Activated CD8-positive, alpha-beta memory T cell treated with anti-CD3 and anti-CD28 coated beads, Interleukin-2, amount 50 U/mL, for 24 hours (primary cell): ENCODE results near the gene CUL9.

ENCODE experiments used
- DNase-seq: peaks from one replicate; pipeline ENCODE4 v3.0.0-alpha.2; 2020; ENCODE audit errors: extremely low read depth

CUL9 gene

GRCh38 chr6:43200541-43200940, 18.5 kb downstream of the CUL9 start:
- DNase-seq, result no peak

- DNase-seq, result no peak
Measured at GRCh38 chr6:43202451-43202850, 20.5 kb downstream of the CUL9 start.

- no peak for DNase-seq
Measured at GRCh38 chr6:43203029-43203717, 21.2 kb downstream of the CUL9 start.

DNA sequence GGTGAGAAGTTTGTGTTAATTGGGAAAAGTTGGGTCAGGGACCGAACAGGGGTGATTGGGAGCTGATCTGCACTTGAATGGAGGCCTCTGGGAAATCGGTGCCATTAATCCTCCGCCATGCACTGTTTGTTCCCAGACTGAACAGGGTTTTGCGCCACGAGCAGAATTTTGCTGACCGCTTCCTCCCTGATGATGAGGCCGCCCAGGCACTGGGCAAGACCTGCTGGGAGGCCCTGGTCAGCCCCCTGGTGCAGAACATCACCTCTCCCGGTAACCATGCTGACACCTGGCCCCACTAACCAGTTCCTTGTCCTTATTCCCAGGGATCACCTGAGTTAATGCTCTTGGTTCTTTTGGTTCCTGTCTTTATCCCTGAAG, 21.7 kb downstream of the CUL9 start:
- no peak for DNase-seq

- no peak for DNase-seq
Measured at GRCh38 chr6:43204271-43205105, 22.5 kb downstream of the CUL9 start.

- DNase-seq, result no peak
Measured at GRCh38 chr6:43205849-43206248, 23.9 kb downstream of the CUL9 start.

DNA sequence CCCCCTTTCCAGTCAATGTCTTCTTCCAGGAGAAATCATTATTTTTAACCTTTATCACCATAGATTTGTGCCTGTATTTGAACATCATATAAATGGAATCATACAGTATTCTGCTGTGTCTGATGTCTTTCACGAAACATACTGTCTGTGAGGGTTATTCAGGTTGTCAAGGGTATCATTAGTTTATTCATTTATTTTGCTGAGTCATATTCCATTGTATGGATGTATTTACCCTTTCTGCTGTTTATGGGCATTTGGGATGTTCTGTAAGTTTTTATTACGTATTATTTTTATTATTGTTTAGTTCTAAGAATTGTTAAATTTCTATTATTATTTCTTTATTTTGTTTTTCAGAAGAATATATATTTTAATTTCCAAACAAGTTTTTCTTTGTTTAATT, 25.3 kb downstream of the CUL9 start:
- no peak for DNase-seq

DNA sequence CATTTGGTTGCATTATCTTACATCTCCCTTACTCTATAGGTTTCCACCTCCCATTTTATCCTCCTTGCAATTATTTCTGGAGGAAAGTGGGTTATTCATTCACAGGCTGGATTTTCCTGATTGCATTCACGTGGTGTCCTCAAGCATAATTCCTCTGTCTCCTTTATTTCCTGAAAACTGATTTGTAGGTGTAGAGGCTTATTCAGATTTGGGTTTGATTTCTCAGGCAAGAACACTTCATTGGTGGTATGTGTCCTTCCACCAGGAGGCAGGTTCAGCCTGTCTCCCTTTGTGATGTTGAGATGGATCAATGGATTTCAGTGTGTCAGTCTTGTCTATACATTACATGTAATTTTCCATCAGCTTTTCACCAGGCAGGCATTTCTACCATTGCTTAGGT, 30.0 kb downstream of the CUL9 start:
- no peak for DNase-seq

DNA sequence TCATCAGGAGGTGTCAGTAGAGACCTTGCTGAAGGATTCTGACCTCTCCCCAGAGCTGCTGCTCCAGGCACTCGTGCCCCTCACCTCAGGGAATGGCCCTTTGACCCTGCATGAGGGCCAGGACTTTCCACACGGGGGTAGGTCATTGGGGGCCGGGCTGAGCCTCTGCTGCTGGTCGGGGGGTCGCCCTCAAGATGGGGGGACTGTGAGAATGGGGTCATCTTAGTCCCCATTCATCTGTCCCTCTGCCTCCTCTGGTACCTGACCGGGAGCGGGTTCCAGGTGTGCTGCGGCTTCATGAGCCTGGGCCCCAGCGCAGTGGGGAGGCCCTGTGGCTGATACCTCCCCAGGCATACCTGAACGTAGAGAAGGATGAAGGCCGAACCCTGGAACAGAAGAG, 31.4 kb downstream of the CUL9 start:
- DNase-seq, result no peak

GRCh38 chr6:43215066-43215465, 33.1 kb downstream of the CUL9 start:
- no peak for DNase-seq

DNA sequence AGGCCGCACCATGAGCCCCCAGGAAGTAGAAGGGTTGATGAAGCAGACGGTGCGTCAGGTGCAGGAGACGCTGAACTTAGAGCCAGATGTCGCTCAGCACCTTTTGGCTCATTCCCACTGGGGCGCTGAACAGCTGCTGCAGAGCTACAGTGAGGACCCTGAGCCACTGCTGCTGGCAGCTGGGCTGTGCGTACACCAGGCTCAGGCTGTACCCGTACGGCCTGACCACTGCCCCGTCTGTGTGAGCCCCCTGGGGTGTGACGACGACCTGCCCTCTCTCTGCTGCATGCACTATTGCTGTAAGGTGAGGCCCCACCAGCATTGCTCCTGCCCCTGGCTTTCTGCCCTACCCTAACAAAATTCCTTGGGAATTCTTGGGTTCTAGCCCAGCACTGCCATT, 34.2 kb downstream of the CUL9 start:
- no peak for DNase-seq

GRCh38 chr6:43217351-43217750, 35.4 kb downstream of the CUL9 start:
- DNase-seq, result no peak

DNA sequence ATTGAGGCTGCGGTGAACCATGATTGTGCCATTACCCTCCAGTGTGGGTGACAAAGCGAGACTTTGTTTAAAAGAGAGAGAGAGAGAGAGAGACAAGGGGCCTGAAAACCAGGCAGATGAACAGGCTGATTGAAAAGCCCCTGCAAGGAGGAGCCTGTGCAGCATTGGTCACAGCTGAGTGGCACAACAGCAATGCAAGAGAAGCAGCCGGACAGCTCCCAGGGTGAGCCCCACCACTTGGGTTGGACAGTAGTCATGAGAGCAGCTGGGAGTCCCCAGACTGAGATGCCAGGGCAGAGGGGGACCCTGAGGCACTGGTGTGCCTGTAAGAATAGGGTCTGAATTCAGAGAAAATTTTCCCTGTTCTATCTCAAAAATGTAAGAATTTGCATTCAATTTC, 37.1 kb downstream of the CUL9 start:
- DNase-seq, result no peak

- no peak for DNase-seq
Measured at GRCh38 chr6:43219814-43220213, 37.8 kb downstream of the CUL9 start.

DNA sequence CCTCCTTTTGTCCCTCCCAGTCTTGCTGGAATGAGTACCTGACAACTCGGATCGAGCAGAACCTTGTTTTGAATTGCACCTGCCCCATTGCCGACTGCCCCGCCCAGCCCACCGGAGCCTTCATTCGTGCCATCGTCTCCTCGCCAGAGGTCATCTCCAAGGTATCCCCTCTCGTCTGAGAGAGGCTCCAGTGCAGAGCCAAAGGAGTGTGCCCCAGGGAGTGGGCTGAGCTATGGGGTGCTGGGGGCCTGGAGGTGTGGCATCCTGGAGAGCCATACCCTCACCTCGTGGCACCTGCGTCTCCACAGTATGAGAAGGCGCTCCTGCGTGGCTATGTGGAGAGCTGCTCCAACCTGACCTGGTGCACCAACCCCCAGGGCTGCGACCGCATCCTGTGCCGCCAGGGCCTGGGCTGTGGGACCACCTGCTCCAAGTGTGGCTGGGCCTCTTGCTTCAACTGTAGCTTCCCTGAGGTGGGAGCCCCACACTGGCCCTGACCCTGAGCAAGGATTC, 38.5 kb downstream of the CUL9 start:
- no peak for DNase-seq

DNA sequence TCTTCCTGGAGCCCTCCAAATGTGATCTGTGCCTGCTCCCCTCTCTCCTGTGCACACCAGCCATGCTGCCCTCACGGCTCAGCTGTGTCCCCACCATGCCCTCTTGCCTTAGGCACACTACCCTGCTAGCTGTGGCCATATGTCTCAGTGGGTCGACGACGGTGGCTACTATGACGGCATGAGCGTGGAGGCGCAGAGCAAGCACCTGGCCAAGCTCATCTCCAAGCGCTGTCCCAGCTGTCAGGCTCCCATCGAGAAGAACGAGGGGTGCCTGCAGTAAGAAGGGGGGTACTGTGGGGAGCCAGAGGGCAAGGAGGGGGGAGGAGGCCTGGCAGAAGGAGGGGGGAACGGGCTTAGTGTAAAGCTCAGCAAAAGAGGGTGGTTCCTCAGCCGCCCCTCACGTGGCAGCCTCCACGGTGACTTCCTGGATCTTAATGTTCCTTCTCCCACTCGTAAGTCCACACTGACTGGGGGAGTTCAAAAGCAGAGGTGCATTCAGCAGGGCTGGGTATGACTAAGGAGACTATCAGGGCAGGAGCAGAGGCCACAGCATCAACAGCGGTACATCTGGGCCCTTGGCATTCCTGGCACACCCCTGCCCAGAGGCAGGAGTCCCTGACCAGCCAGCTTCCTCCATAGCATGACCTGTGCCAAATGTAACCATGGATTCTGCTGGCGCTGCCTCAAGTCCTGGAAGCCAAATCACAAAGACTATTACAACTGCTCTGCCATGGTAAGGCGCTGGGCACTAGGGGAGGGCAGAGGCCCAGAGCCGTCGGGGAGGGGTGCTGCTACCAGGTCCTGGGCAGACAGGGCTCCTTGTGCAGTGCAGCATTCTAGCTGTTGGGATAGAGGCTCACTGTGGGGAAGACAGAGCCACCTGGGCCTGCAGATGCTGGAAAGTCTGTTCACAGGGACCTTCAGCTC, 39.3 kb downstream of the CUL9 start:
- no peak for DNase-seq

GRCh38 chr6:43222418-43223059, 40.5 kb downstream of the CUL9 start:
- DNase-seq, result no peak

DNA sequence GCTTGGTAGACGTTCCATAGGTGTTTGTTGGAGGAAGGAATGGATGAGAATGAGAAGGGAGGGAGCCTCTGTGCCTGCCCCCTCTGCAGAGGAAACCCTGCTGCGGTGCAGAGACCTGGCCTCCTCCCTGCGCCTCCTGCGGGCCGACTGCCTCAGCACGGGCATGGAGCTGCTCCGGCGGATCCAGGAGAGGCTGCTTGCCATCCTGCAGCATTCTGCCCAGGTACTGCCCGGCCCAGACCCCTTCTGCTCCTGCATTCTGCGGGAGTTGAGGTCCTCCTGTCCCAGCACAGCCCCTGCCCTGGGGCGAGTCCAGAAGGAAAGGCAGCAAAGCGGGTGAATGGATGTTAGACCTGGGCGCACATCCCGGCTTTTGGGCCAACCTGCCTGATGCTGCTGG, 41.2 kb downstream of the CUL9 start:
- DNase-seq, result no peak

DNA sequence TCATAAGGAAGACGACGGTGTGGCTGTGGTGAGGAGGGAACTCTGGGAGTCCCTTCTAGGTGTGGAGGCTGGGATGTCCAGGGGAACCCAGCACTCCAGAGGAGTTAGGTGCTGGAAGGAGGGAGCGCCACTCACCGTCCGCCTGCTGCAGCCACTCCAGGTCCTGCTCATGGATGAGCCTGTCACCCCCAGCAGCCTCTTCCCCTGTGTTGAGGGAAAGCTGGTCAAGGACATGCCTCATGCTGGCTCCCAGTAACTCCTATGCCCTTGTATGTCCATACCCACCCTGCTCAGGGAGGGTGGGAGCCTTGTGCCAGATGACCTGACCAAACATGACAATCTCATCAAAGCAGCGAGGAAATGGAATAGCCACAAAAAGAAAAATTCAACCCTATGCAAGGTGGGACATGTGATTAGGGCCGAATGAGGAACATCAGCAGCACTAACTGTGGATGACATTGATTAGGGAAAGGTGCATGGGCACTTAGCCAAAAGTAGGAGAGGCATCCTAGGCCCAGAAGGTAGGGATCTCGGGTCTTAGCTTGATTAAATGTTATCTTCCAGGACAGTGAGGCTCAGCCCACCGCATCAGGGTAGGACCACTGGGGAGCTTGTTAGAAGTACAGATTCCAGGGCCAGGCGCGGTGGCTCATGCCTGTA, 44.3 kb downstream of the CUL9 start:
- no peak for DNase-seq

GRCh38 chr6:43228951-43229802, 47.2 kb downstream of the CUL9 start, which contains the start of gene DNPH1:
Gene DNPH1 (minus strand): TSS chr6:43229481. CDS start chr6:43229456, 25 bp downstream.
- peak; percentile 34 for DNase-seq
